Neural progenitor cell (in vitro differentiated cells): ENCODE data around the gene RETN. TPM values are rescaled to one million over a fixed set of nuclear protein-coding genes. Genes with fewer than 3 reads are reported as not detected.

Experiments
- DNase-seq: peaks from one replicate; pipeline ENCODE4 v3.0.0-alpha.2; 2016; ENCODE audit warnings: low spot score
- H2AFZ ChIP-seq: fragments of 200-600 bp; sonication (generic); replicated peaks from 2 replicates; pipeline ENCODE4 v1.6.1; 2016; ENCODE audit warnings: antibody characterized with exemption
- H3F3A ChIP-seq: fragments of 200-600 bp; sonication (generic); 2 replicates; pipeline ENCODE4 v1.6.1; 2016; ENCODE audit warnings: antibody characterized with exemption, low read depth
- H3K27ac ChIP-seq: fragments of 200-600 bp; sonication (generic); 2 replicates; pipeline ENCODE4 v1.5.1; 2016; ENCODE audit warnings: mild to moderate bottlenecking
- H3K27me3 ChIP-seq: fragments of 200-600 bp; sonication (generic); 2 replicates; pipeline ENCODE4 v1.6.1; 2016; ENCODE audit warnings: mild to moderate bottlenecking, moderate library complexity
- H3K36me3 ChIP-seq: fragments of 200-600 bp; sonication (generic); 2 replicates; pipeline ENCODE4 v1.5.1; 2016
- H3K4me1 ChIP-seq: fragments of 200-600 bp; sonication (generic); 2 replicates; pipeline ENCODE4 v1.6.1; 2016; ENCODE audit warnings: mixed run types
- H3K4me2 ChIP-seq: fragments of 200-600 bp; sonication (generic); 2 replicates; pipeline ENCODE4 v1.6.1; 2016
- H3K4me3 ChIP-seq: fragments of 200-600 bp; sonication (generic); 2 replicates; pipeline ENCODE4 v1.5.1; 2016
- H3K79me2 ChIP-seq: fragments of 200-600 bp; sonication (generic); 2 replicates; pipeline ENCODE4 v1.6.1; 2016; ENCODE audit warnings: low read depth
- H3K9ac ChIP-seq: fragments of 200-600 bp; sonication (generic); 2 replicates; pipeline ENCODE4 v1.6.1; 2016
- H3K9me3 ChIP-seq: fragments of 200-600 bp; sonication (generic); 2 replicates; pipeline ENCODE4 v1.5.1; 2016; ENCODE audit warnings: low read depth
- H4K20me1 ChIP-seq: fragments of 200-600 bp; sonication (generic); 2 replicates; pipeline ENCODE4 v1.6.1; 2016; ENCODE audit warnings: low read depth
- H3K27ac Mint-ChIP-seq: 3 replicates; pipeline ENCODE4 v1.8.0; 2021; ENCODE audit warnings: mixed read lengths
- H3K27me3 Mint-ChIP-seq: 2 replicates; pipeline ENCODE4 v1.8.0; 2022; ENCODE audit warnings: low read depth, mild to moderate bottlenecking, inconsistent platforms, moderate library complexity, mixed read lengths; ENCODE audit not compliant: insufficient read depth
- H3K36me3 Mint-ChIP-seq: 3 replicates; pipeline ENCODE4 v1.8.0; 2021; ENCODE audit warnings: mixed read lengths
- H3K4me1 Mint-ChIP-seq: 3 replicates; pipeline ENCODE4 v1.8.0; 2021; ENCODE audit warnings: mixed read lengths
- H3K4me3 Mint-ChIP-seq: 3 replicates; pipeline ENCODE4 v1.8.0; 2021; ENCODE audit warnings: mild to moderate bottlenecking, moderate library complexity, mixed read lengths
- H3K9me3 Mint-ChIP-seq: 3 replicates; pipeline ENCODE4 v1.8.0; 2020; ENCODE audit warnings: mixed read lengths
- EZH2 ChIP-seq: fragments of 200-600 bp; sonication (generic); IDR thresholded peaks from 2 replicates; pipeline ENCODE4 v1.6.1; 2017; ENCODE audit warnings: antibody characterized with exemption, mild to moderate bottlenecking, moderate library complexity
- EZH2phosphoT487 ChIP-seq: fragments of 200-600 bp; sonication (generic); IDR thresholded peaks from 2 replicates; pipeline ENCODE4 v1.6.1; 2017; ENCODE audit warnings: antibody characterized with exemption
- total RNA-seq: library from RNA; depleted of rRNA; stranded (reverse); fragments of >200 nt; gene quantifications from 2 replicates; pipeline ENCODE4 v1.2.3, GENCODE V29; 2015; ENCODE audit warnings: low replicate concordance
- TF ChIP-seq, protein P1 (sequence below): fragments of 200-600 bp; sonication (generic); IDR thresholded peaks from 2 replicates; pipeline ENCODE4 v1.5.1; 2017; ENCODE audit warnings: antibody characterized with exemption, mild to moderate bottlenecking

The RETN gene
- total RNA-seq, 1 donor from 2014 or later = not detected

- peak overlapping the region; percentile 86 for H2AFZ ChIP-seq
- no peaks in the 10 kb centered on the region for H3K36me3 ChIP-seq
- TF ChIP-seq, protein P1, sequence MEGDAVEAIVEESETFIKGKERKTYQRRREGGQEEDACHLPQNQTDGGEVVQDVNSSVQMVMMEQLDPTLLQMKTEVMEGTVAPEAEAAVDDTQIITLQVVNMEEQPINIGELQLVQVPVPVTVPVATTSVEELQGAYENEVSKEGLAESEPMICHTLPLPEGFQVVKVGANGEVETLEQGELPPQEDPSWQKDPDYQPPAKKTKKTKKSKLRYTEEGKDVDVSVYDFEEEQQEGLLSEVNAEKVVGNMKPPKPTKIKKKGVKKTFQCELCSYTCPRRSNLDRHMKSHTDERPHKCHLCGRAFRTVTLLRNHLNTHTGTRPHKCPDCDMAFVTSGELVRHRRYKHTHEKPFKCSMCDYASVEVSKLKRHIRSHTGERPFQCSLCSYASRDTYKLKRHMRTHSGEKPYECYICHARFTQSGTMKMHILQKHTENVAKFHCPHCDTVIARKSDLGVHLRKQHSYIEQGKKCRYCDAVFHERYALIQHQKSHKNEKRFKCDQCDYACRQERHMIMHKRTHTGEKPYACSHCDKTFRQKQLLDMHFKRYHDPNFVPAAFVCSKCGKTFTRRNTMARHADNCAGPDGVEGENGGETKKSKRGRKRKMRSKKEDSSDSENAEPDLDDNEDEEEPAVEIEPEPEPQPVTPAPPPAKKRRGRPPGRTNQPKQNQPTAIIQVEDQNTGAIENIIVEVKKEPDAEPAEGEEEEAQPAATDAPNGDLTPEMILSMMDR = peak; percentile 96
- TF ChIP-seq EZH2 = no peak
- peaks cover 11% of the 10 kb centered on the region for H3K4me1 Mint-ChIP-seq
- peaks cover 4% of the 10 kb centered on the region for H3F3A ChIP-seq
- H4K20me1 ChIP-seq = no peaks in the 10 kb centered on the region
- no peaks in the 10 kb centered on the region for H3K79me2 ChIP-seq
- peak overlapping the region; percentile 70 for H3K27ac Mint-ChIP-seq
- H3K4me3 Mint-ChIP-seq = peak overlapping the region; percentile 61
- no peaks in the 10 kb centered on the region for H3K9me3 ChIP-seq
- H3K27me3 ChIP-seq = peaks cover 62% of the 10 kb centered on the region
- H3K27ac ChIP-seq = no peak overlapping the region
- H3K4me3 ChIP-seq = peak overlapping the region; percentile 32
- peaks cover 4% of the 10 kb centered on the region for H3K4me1 ChIP-seq
- H3K4me2 ChIP-seq = peak overlapping the region; percentile 75
- no peak overlapping the region for H3K9ac ChIP-seq
- H3K9me3 Mint-ChIP-seq = no peaks in the 10 kb centered on the region
- peak; percentile 92 for DNase-seq
- peaks cover 16% of the 10 kb centered on the region for H3K27me3 Mint-ChIP-seq
- no peaks in the 10 kb centered on the region for H3K36me3 Mint-ChIP-seq
These were observed 16.7 kb upstream of the RETN start for GRCh38 chr19:7652061-7652641.

- no peak overlapping the region for H2AFZ ChIP-seq
- no peaks in the 10 kb centered on the region for H3K79me2 ChIP-seq
- Mint-ChIP-seq H3K27ac (no peak overlapping the region), H3K4me3 (no peak overlapping the region), H3K9me3 (no peaks in the 10 kb centered on the region), H3K27me3 (peaks cover 16% of the 10 kb centered on the region), H3K36me3 (no peaks in the 10 kb centered on the region), H3K4me1 (peaks cover 20% of the 10 kb centered on the region)
- peaks cover 4% of the 10 kb centered on the region for H3F3A ChIP-seq
- H3K36me3 ChIP-seq = no peaks in the 10 kb centered on the region
- H4K20me1 ChIP-seq = no peaks in the 10 kb centered on the region
- H3K4me1 ChIP-seq = peaks cover 4% of the 10 kb centered on the region
- TF ChIP-seq, protein P1 = no peak
- TF ChIP-seq EZH2 (no peak), EZH2phosphoT487 (no peak)
- H3K9me3 ChIP-seq = no peaks in the 10 kb centered on the region
- peaks cover 62% of the 10 kb centered on the region for H3K27me3 ChIP-seq
- no peak overlapping the region for H3K4me2 ChIP-seq
- no peak overlapping the region for H3K9ac ChIP-seq
- H3K27ac ChIP-seq = no peak overlapping the region
- no peak overlapping the region for H3K4me3 ChIP-seq
- DNase-seq = no peak
These were observed 14.4 kb upstream of the RETN start for GRCh38 chr19:7654401-7654800.

- no peak overlapping the region for H3K27ac Mint-ChIP-seq
- Histone ChIP-seq H3K79me2 (no peaks in the 10 kb centered on the region), H2AFZ (no peak overlapping the region), H3K9me3 (no peaks in the 10 kb centered on the region), H3K9ac (no peak overlapping the region), H4K20me1 (no peaks in the 10 kb centered on the region), H3K4me3 (no peak overlapping the region), H3K27me3 (peaks cover 54% of the 10 kb centered on the region), H3K4me1 (peaks cover 4% of the 10 kb centered on the region), H3K4me2 (no peak overlapping the region), H3K27ac (no peak overlapping the region), H3F3A (peaks cover 4% of the 10 kb centered on the region), H3K36me3 (no peaks in the 10 kb centered on the region)
- H3K36me3 Mint-ChIP-seq = no peaks in the 10 kb centered on the region
- H3K27me3 Mint-ChIP-seq = peaks cover 16% of the 10 kb centered on the region
- no peak for DNase-seq
- no peaks in the 10 kb centered on the region for H3K9me3 Mint-ChIP-seq
- H3K4me3 Mint-ChIP-seq = peak overlapping the region; percentile 50
- TF ChIP-seq EZH2phosphoT487 (no peak), EZH2 (no peak)
- TF ChIP-seq, protein P1 = no peak
- peaks cover 20% of the 10 kb centered on the region for H3K4me1 Mint-ChIP-seq
These were observed 13.3 kb upstream of the RETN start for GRCh38 chr19:7655581-7655980.
